HG03521 (cell line): Measurements from ENCODE around the gene MTOR.
"Not testable (repeated sequence)": the region's sequence is repeated elsewhere in the genome, so short reads cannot be mapped to it uniquely, and the experiment has no call there.

ENCODE experiments used
- ATAC-seq: cut with Tn5 transposase; IDR thresholded peaks from one replicate; pipeline ENCODE4 v1.9.1; 2021; ENCODE audit warnings: mild to moderate bottlenecking, moderate library complexity; ENCODE audit not compliant: unreplicated experiment

MTOR gene

DNA sequence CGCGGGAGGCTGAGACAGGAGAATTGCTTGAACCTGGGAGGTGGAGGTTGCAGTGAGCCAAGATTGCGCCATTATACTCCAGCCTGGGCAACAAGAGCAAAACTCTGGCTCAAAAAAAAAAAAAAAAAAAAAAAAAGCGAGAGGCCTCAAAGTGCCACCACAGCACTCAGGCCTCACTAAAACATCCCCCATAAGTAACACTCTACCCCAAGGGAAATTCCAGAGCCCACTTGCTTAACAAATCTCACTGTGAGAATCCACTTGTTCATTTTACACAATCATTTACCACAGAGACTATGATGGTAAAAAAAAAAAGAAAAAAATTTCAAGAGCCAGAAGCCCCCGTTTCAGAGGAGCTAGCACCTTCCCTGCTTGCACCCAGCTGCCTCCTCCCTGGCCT lies 136.4 kb downstream of the MTOR start:
- ATAC-seq, result no peak

DNA sequence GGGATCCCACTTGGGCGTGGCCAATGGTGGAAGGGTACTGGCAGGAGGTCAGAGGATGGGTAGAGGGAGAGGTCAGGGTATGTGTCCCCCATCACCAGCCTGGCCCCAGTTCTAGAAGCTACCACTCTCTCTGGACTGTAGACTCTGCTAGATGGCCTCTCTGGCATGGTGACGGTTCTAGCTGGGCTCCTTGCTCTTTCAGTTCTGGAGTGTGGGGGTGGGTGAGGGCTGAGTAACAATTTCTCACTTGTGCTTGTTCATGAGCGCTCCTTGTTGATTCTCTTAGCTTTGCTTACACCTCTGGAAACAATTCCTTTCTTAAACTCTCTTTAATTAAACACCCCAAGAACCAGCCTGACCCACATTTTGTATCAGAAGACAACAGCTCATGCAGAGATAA lies 137.4 kb downstream of the MTOR start:
- no peak for ATAC-seq

DNA sequence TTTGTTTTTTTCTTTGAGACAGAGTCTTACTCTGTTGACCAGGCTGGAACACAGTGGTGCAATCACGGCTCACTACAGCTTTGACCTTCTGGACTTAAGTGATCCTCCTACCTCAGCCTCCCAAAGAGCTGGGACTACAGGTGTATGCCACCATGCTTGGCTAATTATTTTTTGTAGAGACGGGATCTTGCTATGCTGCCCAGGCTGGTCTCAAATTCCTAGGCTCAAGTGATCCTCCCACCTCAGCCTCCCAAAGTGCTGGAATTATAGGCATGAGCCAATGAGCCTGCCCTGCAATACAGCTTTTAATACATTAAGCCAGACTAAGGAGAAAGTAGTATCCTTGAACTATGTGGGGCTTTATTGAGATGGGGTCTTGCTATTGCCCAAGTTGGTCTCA lies 146.0 kb downstream of the MTOR start:
- ATAC-seq, result no peak

DNA sequence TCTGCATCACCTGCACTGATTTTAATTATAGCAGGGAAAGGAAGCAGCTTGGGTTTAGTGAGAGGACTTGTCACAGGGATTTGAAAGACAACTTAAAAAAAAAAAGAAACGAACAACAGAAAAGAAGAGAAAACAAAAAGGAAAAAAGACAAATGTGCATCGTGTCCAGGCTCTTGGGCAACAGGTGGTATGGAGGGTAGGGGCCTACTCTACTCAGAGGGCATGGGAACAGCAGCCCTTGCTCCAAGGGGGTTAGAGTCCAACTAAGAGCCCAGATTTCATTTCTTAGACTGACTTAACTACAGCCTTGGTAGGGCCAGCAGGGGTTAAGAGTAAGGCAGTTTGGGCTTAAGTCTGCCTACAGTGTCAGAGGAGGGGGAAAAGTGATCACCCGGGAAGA lies 147.4 kb downstream of the MTOR start:
- no peak for ATAC-seq

DNA sequence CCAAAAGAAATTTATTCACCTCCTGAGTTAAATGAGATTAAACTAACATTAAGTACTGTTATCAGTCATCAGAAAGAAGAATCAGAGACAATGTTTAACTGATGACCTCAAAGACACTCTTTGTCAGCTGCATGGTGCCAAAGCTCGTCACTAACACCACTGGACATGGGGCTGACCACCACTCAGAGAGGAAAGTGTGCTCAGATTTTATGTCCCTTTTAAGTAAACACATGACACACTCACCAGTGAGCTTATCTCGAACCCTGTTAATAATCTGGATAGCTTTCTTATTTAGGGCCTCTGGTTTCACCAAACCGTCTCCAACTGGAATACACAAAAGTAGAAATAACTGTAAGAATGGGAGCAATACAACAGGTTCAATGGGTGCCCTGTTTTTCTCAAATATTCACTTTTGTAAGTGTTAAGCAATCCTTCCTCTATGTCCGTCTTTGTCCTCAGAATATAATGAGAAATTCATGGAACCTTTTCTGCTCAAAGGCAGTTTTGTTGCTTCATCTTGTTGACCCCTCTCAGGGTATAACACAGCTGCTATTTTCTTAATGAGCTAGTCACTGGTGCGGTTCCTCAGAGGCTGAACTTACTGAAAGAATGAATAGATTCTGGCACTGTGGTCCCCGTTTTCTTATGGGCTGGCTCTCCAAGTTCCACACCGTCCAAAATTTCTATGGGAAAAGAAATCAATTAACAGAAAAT lies 153.1 kb downstream of the MTOR start:
- no peak for ATAC-seq

DNA sequence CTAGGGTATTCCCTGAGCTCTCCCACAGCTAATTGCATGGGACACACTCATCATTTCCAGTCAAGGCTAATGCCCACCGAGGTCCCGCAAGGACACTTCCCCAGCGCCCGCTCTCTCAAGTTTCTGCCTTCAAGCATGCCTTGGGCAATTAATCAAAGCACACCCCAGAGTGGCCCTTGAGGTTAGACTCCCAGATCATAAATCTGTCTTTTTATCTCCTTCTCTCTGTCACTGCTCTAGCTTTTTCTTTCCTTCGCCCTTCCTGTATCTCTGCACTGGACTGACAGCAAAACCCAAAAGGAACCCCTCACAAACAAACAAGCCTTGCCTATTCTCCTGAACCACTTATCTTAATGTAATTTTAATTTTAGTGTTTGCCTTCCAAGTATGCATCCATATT lies 154.8 kb downstream of the MTOR start:
- ATAC-seq, result no peak

DNA sequence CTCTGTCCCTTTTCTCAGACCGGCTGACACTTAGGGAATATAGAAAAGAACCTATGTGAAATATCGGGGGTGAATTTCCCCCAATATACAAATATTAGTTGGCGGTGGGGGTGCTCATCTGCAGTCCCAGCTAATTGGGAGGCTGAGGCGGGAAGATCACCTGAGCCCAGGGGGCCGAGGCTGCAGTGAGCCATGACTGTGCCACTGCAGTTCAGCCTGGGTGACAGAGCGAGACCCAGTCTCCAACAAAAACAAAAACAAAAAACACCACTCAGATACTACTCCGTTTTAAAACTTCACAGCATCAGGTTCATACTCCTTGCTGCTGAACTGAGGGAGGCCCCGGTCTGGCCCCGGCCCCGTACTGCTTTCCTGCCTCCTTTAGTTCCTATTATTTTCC lies 156.8 kb downstream of the MTOR start:
- no peak for ATAC-seq

DNA sequence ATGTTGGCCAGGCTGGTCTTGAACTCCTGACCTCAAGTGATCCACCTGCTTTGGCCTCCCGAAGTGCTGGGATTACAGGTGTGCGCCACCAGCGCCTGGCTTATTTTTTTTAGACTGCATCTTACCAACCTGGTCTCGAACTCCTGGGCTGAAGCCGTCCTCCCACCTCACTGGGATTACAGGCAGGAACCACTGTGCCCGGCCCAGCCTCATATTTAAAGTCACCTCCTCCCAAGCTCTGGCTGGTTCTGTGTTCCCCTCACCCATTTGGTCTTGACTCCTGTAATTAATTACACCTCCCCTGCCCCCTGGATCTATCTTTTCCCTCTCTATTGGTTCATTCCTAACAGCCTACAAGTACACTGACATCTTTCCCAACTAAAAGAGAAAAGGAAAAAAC lies 161.0 kb downstream of the MTOR start:
- ATAC-seq, result no peak

DNA sequence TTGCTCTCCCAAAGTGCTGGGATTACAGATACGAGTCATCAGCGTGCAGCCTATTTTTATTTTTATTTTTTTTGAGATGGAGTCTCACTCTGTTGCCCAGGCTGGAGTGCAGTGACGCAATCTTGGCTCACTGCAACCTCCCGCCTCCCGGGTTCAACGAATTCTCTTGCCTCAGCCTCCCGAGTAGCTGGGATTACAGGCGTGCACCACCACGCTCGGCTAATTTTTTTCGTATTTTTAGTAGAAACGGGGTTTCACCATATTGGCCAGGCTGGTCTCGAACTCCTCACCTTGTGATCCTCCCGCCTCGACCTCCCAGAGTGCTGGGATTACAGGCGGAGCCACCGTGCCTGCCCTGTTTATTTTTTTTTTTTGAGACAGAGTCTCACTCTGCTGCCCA lies 161.5 kb downstream of the MTOR start:
- not testable (repeated sequence) for ATAC-seq

DNA sequence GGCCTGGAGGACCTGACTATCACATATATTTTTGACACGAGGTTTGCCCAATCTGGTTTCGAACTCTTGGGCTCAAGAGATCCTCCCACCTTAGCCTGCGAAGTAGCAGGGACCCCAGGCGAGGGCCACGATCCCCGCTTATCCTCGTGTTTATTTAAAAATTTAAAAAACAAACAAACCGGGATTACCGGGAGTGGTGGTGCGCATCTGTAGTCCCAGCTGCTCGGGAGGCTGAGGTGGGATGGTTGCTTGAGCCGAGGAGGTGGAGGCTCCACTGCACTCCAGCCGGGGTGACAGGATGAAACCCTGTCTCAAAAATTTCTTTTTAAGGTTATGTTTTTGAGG lies 162.2 kb downstream of the MTOR start:
- no peak for ATAC-seq

DNA sequence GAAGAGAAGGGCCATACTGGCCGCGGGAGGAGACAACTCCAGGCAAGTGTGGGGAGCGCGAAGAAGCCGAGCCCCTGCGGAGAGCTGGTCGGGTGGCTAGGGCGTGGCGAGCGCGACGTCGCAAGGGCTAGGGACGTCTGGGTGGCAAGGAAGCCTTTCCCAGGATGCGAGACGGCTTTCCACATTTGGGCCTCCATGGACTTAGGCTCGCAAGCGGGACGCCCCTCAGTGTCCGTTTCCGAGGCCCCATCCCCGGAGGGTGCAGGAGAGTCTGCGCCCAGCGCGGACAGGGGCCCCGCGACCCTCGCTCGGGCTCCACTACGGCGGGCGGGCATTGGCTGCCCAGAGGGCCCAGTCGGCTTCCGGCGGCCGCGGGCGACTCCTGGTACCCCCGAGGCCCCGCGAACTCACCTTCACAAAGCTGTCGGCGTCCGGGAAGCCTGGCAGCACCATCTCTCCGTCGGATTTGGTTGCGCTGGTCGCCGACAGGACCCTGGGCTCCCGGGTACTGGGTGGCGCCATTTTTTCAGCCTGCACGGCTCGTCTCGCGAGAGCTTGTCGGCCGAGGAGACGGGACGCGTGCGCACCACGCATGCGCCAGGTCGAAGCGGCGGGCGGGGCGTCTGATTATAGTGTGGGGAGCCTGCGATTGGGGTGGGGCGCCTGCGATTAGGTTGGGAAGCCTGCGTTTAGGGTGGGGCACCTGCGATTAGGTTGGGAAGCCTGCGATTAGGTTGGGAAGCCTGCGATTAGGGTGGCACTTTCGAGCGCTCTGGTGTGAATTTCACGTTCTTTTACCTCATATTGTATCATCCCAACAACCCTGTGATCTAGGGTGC lies 162.8 kb downstream of the MTOR start, which contains the start of gene EXOSC10:
Gene EXOSC10, minus strand, starts transcription at position 560 of the 839 bp plus-strand sequence. Its CDS starts 38 bp downstream, at position 522.
- peak; percentile 85 for ATAC-seq

DNA sequence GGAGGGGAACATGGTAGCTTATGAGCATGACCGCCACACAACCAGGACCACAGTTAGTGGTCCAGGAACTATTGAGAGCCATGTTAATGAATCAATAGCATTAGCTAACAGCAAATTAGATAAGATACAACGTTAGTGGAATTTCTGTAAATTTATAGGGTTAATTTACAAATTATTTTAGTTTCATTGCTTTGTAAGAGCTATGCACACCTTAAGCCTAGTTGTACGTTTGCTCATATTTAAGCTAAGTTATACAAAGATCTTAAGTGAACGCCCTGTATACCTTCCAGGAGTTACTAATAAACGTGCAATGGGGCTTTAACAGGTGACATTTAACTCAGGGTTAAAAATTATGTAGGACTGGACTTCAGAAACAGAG lies 163.4 kb downstream of the MTOR start:
- ATAC-seq, result no peak

DNA sequence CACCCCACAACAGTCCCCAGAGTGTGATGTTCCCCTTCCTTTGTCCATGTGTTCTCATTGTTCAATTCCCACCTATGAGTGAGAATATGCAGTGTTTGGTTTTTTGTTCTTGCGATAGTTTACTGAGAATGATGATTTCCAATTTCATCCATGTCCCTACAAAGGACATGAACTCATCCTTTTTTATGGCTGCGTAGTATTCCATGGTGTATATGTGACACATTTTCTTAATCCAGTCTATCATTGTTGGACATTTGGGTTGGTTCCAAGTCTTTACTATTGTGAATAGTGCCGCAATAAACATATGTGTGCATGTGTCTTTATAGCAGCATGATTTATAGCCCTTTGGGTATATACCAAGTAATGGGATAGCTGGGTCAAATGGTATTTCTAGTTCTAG lies 178.6 kb downstream of the MTOR start:
- ATAC-seq, result not testable (repeated sequence)

DNA sequence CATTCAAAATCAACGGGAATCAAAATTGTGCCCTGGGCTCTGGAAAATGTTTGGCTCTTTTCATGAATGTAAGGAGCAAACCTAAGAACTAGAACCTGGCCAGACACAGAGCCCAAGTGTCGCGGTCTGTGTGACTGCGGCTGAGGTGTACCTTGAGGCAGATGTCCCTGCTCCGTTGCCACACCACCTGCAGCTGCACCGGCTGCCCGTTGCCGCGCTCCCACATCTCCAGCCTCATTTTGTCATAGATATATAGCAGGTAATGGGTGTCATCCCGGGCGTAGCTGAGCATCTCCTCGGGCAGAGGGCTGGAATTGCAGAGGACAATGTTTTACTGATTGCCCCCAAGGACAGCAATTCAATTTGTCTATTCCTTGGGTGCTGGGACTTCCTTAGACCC lies 181.4 kb downstream of the MTOR start:
- no peak for ATAC-seq

DNA sequence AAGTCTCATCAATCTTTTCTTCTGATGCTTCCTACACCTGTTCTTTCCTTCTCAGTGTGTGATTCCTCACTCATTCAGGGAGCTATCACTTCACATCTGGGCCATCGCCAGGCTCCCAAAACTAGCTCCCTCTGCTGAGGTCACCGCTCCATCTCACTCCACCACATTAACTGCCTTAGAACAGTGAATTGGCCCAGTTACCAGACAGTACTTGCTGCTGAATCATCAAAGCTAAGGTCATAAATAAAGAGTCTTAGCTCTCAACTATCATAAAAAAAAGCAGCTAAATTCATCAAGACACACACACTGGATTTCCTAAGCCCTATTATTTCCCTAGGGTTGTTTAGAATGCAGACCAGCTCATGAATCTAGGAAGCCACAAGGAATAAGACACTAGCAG lies 183.7 kb downstream of the MTOR start:
- ATAC-seq, result no peak

DNA sequence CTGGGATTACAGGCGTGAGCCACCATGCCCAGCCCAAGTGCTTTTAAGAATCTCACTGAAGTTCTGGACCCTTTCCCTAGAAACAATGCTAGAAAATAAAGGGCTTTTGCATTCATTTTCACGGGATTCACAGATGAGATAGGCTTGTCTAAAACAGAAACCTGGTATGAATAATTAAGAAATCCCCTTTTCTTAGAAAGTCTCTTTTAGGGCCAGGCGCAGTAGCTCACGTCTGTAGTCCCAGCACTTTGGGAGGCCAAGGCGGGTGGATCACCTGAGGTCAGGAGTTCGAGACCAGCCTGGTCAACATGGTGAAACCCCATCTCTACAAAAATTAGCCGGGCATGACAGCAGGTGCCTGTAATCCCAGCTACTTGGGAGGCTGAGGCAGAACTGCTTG lies 189.0 kb downstream of the MTOR start:
- ATAC-seq, result not testable (repeated sequence)

DNA sequence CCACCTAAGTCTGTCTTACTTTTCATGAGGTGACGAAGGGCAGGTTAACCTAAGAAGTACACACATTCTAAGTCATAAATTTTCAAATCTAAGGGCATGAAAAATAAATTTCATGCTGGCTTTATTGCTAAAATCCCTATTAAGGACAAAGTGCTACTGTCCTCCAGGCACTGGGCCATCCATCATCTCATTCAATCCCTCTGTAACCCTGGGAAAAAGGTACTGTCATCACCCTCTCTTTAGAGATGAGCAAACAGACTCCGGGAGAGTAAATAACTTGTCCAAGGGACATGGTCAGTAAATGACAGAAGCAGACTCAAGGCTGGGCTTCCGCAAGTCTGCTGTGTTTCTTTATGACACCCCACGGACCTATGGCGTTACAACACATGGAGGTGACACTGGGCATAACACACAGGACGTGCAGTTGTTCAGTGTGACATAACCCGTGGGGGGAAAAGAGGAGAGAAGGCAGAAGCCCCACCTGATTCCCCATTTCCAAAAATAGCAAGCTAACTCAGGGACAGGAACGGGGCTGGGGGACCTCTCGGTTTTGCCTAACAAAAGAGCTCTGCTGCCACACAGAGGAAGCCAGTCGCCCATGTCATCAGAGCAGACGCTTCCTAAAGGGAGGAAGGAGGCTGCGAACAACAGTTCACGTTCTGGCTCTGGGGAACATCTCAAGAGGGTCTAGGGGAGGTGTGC lies 190.0 kb downstream of the MTOR start:
- no peak for ATAC-seq

DNA sequence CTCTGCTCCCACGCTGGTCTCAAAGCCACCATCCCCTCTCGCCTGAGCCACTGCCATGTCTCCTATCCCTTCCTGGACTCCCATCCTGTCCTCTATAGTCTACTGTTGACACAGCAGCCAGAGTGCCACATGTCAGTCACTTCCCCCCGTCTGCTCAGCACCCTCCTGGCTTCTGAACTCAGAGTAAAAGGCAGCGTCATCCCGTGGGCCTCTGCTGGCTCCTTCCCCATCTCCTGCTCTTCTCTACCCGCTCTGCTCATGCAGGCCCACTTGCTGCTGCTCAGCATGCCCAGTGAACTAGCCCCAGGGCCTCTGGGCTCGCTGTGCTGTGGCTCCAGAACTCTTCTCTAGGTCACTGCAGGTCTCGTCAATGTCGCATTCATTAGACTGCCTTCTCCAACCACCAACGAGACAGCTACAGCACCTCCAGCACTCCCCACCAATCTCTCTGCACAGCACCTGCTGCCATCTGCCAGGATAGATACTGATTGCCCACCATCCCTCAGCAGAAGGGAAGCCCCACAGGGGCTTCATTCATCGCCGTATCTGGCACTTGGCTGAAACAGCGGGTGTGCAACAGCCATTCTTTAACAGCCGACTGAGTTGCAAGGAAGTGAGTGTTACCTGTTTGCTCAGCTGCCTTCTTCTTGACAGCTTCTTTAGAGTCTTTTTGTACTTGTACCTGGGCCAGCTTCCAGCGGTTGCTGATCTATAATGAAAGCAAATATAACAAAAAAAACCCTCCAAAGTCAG lies 190.7 kb downstream of the MTOR start:
- no peak for ATAC-seq

DNA sequence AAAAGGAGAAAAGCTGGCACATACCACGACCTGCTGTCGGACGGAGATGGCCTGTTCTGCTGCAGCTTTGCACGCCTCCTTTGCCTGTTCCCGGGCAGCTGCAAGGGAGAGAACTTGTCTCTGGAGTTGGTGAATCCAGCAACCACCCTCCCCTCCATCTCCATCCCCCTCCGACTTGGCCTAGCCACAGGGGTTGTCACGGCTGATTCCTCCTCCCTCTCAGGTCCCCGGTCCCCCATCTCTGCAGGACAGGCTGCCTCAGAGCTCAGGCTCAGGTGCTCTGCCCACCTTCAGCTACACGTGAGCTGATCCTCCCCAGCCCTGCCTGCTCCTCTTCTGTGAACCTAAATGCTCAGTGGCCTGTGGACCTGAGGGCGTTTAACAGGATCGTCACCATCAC lies 191.5 kb downstream of the MTOR start:
- ATAC-seq, result no peak

DNA sequence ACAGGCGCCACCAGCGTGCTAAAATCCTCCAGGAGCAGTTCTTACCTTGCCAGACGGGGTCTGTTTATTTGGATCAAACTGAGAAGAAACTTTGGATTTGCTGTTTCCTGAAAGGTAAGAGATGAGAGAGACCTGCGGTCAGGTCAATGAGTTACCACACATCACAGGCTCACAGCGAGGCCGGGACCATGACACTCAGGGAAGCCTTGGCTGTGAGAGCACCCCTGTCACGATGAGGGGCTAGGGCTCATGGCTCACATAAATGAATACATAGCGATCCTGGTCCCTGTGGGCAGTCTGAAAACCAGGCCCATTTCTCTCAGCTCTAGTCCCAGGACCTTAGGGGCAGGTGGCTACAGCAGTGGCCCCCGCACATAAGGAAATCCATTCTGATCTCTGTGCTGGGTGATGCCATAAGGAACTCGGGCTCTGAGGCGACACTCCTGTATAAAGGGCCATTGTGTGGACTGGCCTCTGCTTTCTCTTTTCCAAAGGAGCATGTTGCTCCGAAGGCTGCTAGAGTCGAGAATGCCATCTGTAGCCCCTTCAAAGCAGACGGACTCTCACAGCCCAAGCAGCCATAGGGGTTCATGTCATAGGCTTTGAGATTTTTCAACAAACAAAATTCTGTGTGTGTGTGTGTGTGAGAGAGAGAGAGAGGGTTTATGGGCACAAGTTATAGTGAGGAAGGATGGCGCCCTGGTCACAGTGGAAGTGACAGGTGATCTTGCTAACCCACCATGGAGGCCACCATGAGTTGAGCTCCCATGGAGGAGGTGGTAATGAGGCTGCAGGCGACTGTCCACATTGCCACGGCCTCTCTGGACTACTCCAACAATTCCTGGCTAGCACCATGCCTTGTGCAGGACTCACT lies 193.5 kb downstream of the MTOR start:
- ATAC-seq, result no peak
